Nephron progenitor cell (in vitro differentiated cells): ENCODE data around the gene ITSN1.

Experiments used
- DNase-seq: peaks from one replicate; pipeline ENCODE4 v3.0.0; 2021
- H3K27ac Mint-ChIP-seq: 2 replicates; pipeline ENCODE4 v1.8.0; 2021; ENCODE audit warnings: mild to moderate bottlenecking, moderate library complexity, mixed read lengths
- H3K27me3 Mint-ChIP-seq: 2 replicates; pipeline ENCODE4 v1.8.0; 2021; ENCODE audit warnings: mild to moderate bottlenecking, low read depth, mixed read lengths; ENCODE audit not compliant: poor library complexity
- H3K36me3 Mint-ChIP-seq: 2 replicates; pipeline ENCODE4 v1.8.0; 2021; ENCODE audit warnings: low read depth, mixed read lengths
- H3K4me1 Mint-ChIP-seq: 2 replicates; pipeline ENCODE4 v1.8.0; 2021; ENCODE audit warnings: mixed read lengths
- H3K4me3 Mint-ChIP-seq: 2 replicates; pipeline ENCODE4 v1.8.0; 2021; ENCODE audit warnings: mild to moderate bottlenecking, moderate library complexity, mixed read lengths
- H3K9me3 Mint-ChIP-seq: 2 replicates; pipeline ENCODE4 v1.8.0; 2021; ENCODE audit warnings: mild to moderate bottlenecking, moderate library complexity, mixed read lengths
- CTCF ChIP-seq: fragments of 200-600 bp; sonication (generic); IDR thresholded peaks from 2 replicates; pipeline ENCODE4 v1.5.0; 2021; ENCODE audit warnings: antibody characterized with exemption

ITSN1 gene

GRCh38 chr21:33856893-33857527 is 214.7 kb downstream of the ITSN1 start:
- H3K4me3 Mint-ChIP-seq, result no peak overlapping the region
- H3K27me3 Mint-ChIP-seq, result peaks cover 8% of the 10 kb centered on the region
- no peaks in the 10 kb centered on the region for H3K9me3 Mint-ChIP-seq
- DNase-seq, result no peak
- no peaks in the 10 kb centered on the region for H3K36me3 Mint-ChIP-seq
- peaks cover 27% of the 10 kb centered on the region for H3K4me1 Mint-ChIP-seq
- no peak overlapping the region for H3K27ac Mint-ChIP-seq
- no peak for TF ChIP-seq CTCF

GRCh38 chr21:33857846-33858666 is 215.8 kb downstream of the ITSN1 start:
- no peak for TF ChIP-seq CTCF
- Mint-ChIP-seq H3K4me1 (peaks cover 27% of the 10 kb centered on the region), H3K27me3 (peaks cover 8% of the 10 kb centered on the region), H3K4me3 (no peak overlapping the region), H3K9me3 (no peaks in the 10 kb centered on the region), H3K36me3 (no peaks in the 10 kb centered on the region), H3K27ac (peak overlapping the region; percentile 36)
- DNase-seq, result no peak

- no peak for DNase-seq
- TF ChIP-seq CTCF, result no peak
- peak overlapping the region; percentile 36 for H3K27ac Mint-ChIP-seq
- H3K27me3 Mint-ChIP-seq, result peaks cover 8% of the 10 kb centered on the region
- no peaks in the 10 kb centered on the region for H3K9me3 Mint-ChIP-seq
- peaks cover 22% of the 10 kb centered on the region for H3K4me1 Mint-ChIP-seq
- H3K4me3 Mint-ChIP-seq, result peak overlapping the region; percentile 9
- H3K36me3 Mint-ChIP-seq, result no peaks in the 10 kb centered on the region
These were observed 216.5 kb downstream of the ITSN1 start for GRCh38 chr21:33858667-33859372.

GRCh38 chr21:33859373-33860102 is 217.2 kb downstream of the ITSN1 start:
- H3K27ac Mint-ChIP-seq, result peak overlapping the region; percentile 67
- H3K27me3 Mint-ChIP-seq, result peaks cover 8% of the 10 kb centered on the region
- TF ChIP-seq CTCF, result no peak
- H3K4me1 Mint-ChIP-seq, result peaks cover 22% of the 10 kb centered on the region
- no peaks in the 10 kb centered on the region for H3K9me3 Mint-ChIP-seq
- H3K4me3 Mint-ChIP-seq, result no peak overlapping the region
- H3K36me3 Mint-ChIP-seq, result no peaks in the 10 kb centered on the region
- no peak for DNase-seq

GRCh38 chr21:33860332-33860879 is 218.1 kb downstream of the ITSN1 start:
- Mint-ChIP-seq H3K36me3 (no peaks in the 10 kb centered on the region), H3K27ac (no peak overlapping the region), H3K4me1 (peaks cover 29% of the 10 kb centered on the region), H3K9me3 (no peaks in the 10 kb centered on the region), H3K27me3 (peaks cover 11% of the 10 kb centered on the region), H3K4me3 (no peak overlapping the region)
- no peak for TF ChIP-seq CTCF
- DNase-seq, result no peak
